ENCODE measurements around the gene E2F4. TPM values are rescaled to one million over a fixed set of nuclear protein-coding genes. Genes with fewer than 3 reads are reported as not detected.

The E2F4 gene
- total and polyA plus RNA-seq, 2 of the 13 experiments (the other 11 are each of a cell fraction or from before 2014, with no cell fraction given): 84.8 to 91.2 TPM

- TF ChIP-seq KIAA2018 (CRISPR knock-in tag; IDR thresholded peaks at IDR 0.05; ENCODE audit: borderline replicate concordance) (no peak), POLR2G (IDR thresholded peaks at IDR 0.05; ENCODE audit: low read depth, low read length) (peak; percentile 86), PATZ1 (CRISPR knock-in tag; IDR thresholded peaks at IDR 0.05) (peak; percentile 37; the same call in 1 of the 2 replicates), ZNF20 (CRISPR knock-in tag; IDR thresholded peaks at IDR 0.05) (no peak), ZBTB21 (CRISPR knock-in tag; IDR thresholded peaks at IDR 0.05) (no peak), CTCF (CRISPR knock-in tag; IDR thresholded peaks at IDR 0.05) (peak; percentile 41), SIN3A (IDR thresholded peaks at IDR 0.05; ENCODE audit: borderline replicate concordance, low read depth, low read length) (0 out of 2 replicates have a peak, but pooled peaks have one; percentile 87), ZNF687 (CRISPR knock-in tag; IDR thresholded peaks at IDR 0.05) (peak; percentile 84), ZNF275 (CRISPR knock-in tag; IDR thresholded peaks at IDR 0.05; ENCODE audit: borderline replicate concordance) (peak; percentile 72; the same call in 1 of the 2 replicates), PAF1 (CRISPR knock-in tag; IDR thresholded peaks at IDR 0.05) (no peak)
Measured at GRCh38 chr16:67191995-67192681, at the start of gene E2F4 (continued).
